ENCODE measurements around the gene IGF2.

The IGF2 gene

DNA sequence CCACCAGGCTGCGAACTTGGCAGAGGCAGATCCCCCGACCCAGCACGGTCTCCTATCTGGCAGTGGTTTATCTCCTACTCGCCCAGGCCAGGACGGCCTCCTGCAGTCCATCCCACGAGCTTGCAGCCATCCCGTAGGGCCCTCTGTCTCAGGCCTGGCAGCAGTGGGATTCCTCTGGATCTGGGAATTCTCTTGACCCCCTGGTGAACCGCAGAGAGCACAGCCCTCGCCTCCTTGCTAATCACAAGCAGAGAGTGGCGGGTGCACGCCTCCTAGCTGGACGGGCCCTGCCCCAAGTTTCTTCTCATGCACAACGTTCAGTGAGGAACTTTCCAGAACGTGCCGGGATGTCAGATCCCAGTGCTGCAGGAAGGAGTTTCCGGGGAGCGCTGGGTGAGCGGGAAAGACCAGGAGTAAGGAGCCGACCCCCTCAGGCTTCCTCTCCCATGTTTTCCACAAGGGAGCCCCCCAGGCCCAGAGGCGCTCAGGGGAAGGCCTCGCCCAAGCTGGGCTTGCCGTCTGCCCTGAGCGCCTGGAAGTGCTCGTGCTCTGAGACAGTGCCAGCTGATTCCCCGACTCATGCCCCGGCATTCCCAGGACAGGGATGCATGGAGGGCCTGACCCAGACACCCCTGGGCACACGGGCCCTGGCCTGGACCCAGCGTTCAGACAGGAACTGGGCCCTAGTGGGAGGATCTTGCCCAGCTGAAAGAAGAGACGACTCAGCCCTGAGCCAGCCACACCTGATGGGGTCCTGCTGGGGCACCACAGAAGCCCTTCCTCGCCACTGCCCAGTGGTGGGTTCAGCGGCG is 24.6 kb downstream of the IGF2 start:
- Histone ChIP-seq H3K36me3 (ENCODE audit: insufficient read depth, low read length) (no peaks in the 10 kb centered on the region), H3K4me3 (ENCODE audit: low read length) (no peak overlapping the region), H3K4me1 (ENCODE audit: insufficient read depth, low read length) (no peaks in the 10 kb centered on the region), H2AFZ (ENCODE audit: low read depth, low read length) (no peak overlapping the region), H3K9me3 (ENCODE audit: low read length) (peaks cover 12% of the 10 kb centered on the region), H3K27me3 (ENCODE audit: insufficient read depth, low read length) (no peaks in the 10 kb centered on the region)

DNA sequence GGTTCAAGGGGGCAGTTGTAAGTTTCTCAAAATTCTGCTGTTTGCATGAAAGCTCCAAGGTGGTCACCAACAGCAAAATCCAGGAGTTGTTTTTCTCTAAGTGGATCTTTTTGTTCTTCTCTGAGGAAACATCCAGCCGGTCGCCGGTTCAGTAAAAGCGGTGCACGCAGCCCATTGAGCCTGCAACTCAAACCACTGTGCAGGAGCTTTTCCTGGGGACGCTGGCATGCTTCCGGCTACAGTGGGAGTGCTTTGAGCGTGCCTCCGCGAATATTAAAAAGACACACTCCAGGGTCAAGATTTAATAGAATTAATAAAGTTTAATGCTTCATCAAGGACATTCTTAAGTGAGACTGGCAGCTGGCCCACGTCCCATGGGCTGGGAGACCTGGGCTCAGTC is 25.4 kb downstream of the IGF2 start:
- no peaks in the 10 kb centered on the region for H3K4me1 ChIP-seq (ENCODE audit: insufficient read depth, low read length)
- no peaks in the 10 kb centered on the region for H3K36me3 ChIP-seq (ENCODE audit: insufficient read depth, low read length)
- no peak overlapping the region for H2AFZ ChIP-seq (ENCODE audit: low read depth, low read length)
- H3K9me3 ChIP-seq (ENCODE audit: low read length), result peaks cover 12% of the 10 kb centered on the region
- no peak overlapping the region for H3K4me3 ChIP-seq (ENCODE audit: low read length)
- no peaks in the 10 kb centered on the region for H3K27me3 ChIP-seq (ENCODE audit: insufficient read depth, low read length)

DNA sequence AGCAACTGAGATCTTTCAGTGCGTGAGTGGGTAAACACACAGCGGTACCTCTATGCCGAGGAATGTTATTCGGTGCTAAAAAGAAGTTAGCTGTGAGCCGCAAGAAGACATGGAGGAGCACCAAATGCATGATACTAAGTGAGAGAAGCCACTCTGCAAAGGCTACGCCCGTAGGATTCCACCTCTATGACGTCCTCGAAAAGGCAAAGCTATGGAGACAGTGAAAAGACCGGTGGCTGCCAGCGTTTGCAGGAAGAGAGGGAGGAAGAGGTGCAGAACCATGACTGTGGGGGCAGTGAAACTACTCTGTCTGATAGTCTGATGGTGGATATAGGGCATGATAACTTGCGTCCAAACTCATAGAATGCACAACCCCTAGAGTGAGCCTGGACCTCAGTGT is 28.7 kb downstream of the IGF2 start:
- no peaks in the 10 kb centered on the region for H3K27me3 ChIP-seq (ENCODE audit: insufficient read depth, low read length)
- H3K9me3 ChIP-seq (ENCODE audit: low read length), result peaks cover 6% of the 10 kb centered on the region
- no peak overlapping the region for H2AFZ ChIP-seq (ENCODE audit: low read depth, low read length)
- no peaks in the 10 kb centered on the region for H3K4me1 ChIP-seq (ENCODE audit: insufficient read depth, low read length)
- no peak overlapping the region for H3K4me3 ChIP-seq (ENCODE audit: low read length)
- no peaks in the 10 kb centered on the region for H3K36me3 ChIP-seq (ENCODE audit: insufficient read depth, low read length)

DNA sequence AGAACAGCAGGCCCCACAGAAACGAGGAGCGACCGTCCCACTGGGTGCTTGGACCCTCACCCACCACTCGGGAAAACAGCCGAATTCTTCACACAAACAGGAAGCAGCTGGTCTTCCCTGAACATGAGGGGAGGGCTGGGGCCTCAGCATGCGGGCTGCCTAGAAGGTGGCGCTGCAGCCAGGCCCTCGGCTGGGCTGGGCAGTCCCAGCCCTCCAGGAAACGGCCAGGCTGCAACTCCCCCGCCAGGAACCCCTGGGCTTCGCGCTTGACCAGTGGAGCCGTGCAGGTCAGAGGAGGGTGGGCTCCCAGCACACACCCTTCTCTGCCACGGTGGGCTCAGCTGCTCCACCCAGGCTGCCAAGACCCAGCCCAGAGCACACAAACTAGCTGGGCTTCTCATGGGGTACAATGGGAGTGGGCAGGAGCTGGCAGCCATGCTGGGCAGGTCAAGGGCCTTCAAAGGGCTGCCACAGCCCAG is 29.6 kb downstream of the IGF2 start:
- Histone ChIP-seq H3K36me3 (ENCODE audit: insufficient read depth, low read length) (no peaks in the 10 kb centered on the region), H3K4me3 (ENCODE audit: low read length) (no peak overlapping the region), H2AFZ (ENCODE audit: low read depth, low read length) (no peak overlapping the region), H3K9me3 (ENCODE audit: low read length) (peaks cover 2% of the 10 kb centered on the region), H3K27me3 (ENCODE audit: insufficient read depth, low read length) (no peaks in the 10 kb centered on the region), H3K4me1 (ENCODE audit: insufficient read depth, low read length) (no peaks in the 10 kb centered on the region)

DNA sequence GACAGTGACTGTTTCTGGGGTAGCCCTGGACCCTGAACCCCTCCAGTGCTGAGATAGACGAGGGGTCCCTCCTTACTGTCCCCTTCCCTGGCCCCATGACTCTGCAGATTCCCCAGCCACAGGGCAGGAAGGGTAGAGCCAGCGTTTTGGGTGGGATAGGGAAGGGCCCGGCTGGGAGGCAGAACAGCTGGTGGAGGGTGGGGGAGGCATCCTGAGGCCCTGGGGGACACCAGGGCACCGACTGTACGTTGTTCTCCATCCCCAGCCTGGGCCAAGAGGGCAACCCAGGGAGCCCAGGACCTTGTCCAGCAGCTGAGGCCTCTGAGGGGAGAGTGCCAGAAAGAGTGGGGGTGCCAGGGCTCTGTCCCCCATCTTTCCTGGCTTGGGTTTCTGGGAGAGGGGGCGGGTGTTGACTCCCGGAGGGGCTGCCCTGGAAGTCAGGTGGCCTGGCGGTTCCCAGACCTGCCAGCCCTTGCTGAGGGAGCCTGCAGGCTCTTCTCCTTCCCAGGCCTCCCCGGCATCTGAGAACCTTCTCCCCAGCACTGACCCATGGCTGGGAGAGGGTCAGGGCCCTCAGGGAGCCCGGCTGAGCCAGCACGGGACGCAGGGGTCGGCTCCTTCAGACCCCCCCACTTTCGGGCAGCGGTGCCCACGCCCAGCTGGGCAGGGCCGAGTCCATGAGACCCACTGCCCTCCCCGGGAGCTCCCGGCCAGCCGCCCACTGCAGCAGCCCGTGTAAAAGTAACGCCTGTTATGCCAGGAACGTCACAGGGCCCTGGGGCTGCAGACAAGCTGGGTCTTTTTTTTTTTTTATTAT is 30.3 kb downstream of the IGF2 start:
- Histone ChIP-seq H3K27me3 (ENCODE audit: insufficient read depth, low read length) (no peaks in the 10 kb centered on the region), H3K36me3 (ENCODE audit: insufficient read depth, low read length) (no peaks in the 10 kb centered on the region), H3K4me1 (ENCODE audit: insufficient read depth, low read length) (no peaks in the 10 kb centered on the region), H3K4me3 (ENCODE audit: low read length) (no peak overlapping the region), H3K9me3 (ENCODE audit: low read length) (peaks cover 2% of the 10 kb centered on the region), H2AFZ (ENCODE audit: low read depth, low read length) (no peak overlapping the region)

DNA sequence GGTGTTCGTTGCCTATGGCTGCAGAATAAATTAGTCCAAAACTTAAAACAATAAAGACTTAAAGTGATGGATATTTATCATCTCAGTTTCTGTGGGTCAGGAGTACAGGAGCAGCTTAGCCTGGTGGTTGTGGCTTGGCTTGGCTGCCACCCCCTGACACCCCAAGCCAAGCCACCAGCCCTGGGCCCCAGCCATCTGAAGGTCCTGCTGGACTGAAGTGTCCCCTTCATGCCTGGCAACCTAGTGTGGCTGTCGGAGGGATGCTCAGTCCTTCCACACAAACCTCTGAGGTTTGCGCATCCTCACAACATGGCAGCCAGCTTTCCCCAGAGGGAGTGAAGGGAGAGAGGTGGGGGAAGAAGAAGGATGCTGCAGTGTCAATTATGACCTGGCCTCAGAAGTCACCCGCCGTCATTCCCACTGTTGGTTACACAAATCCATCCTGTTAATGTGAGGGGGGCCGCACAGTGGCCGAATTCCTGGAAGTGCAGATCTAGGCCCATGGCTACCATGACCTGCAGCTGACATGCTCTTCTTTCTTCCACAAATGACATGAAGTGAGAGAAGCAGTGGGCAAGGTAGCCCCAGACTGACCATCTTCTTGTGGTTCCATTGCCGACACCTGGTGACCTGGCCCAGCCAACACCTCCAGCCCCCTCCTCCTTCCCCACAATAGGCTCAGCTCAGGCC is 31.1 kb downstream of the IGF2 start:
- H3K4me3 ChIP-seq (ENCODE audit: low read length), result no peak overlapping the region
- H2AFZ ChIP-seq (ENCODE audit: low read depth, low read length), result no peak overlapping the region
- H3K27me3 ChIP-seq (ENCODE audit: insufficient read depth, low read length), result peaks cover 3% of the 10 kb centered on the region
- no peaks in the 10 kb centered on the region for H3K4me1 ChIP-seq (ENCODE audit: insufficient read depth, low read length)
- H3K9me3 ChIP-seq (ENCODE audit: low read length), result peaks cover 2% of the 10 kb centered on the region
- no peaks in the 10 kb centered on the region for H3K36me3 ChIP-seq (ENCODE audit: insufficient read depth, low read length)

DNA sequence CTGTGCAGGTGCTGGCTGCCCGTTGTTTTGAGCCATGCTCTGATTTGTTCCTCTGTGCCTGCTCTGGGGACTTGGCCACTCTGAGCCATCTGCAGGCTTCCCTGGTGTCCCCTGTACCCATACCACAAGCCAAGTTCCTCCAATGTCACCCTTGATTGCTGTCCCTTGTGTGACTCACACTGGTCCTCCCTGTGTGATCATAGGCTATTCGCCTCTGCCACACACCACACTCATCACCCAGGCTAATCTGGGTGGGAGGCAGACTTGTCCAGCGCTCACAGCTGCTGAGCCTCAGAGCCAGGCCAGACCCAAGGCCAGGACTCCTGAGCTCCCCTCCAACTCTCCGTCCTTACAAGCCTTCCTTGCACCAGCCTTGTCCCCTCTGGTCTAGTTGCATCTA is 31.7 kb downstream of the IGF2 start:
- Histone ChIP-seq H3K9me3 (ENCODE audit: low read length) (peaks cover 2% of the 10 kb centered on the region), H3K27me3 (ENCODE audit: insufficient read depth, low read length) (peaks cover 3% of the 10 kb centered on the region), H3K4me3 (ENCODE audit: low read length) (no peak overlapping the region), H3K4me1 (ENCODE audit: insufficient read depth, low read length) (no peaks in the 10 kb centered on the region), H2AFZ (ENCODE audit: low read depth, low read length) (no peak overlapping the region), H3K36me3 (ENCODE audit: insufficient read depth, low read length) (no peaks in the 10 kb centered on the region)

DNA sequence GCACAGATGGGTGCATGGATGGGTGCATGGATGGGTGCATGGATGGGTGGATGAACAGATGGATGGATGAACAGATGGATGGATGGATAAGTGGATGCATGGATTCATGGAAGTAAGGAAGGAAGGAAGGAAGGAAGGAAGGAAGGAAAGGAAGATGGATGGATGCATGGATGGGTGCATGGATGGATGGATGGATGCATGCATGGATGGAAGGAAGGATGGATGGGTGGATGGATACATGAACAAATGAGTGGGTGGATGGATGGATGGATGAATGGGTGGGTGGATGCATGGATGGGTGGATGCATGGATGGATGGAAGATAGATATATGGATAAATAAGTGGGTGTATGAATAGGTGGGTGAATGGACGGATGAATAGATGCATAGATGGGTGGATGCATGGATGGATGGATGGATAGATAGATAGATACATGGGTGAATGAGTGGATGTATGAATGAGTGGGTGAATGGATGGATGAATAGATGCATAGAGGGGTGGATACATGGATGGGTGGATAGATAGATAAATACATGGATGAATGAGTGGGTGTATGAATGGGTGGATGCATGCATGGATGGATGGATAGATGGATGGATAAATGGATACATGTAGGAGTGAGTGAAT is 32.5 kb downstream of the IGF2 start:
- no peak overlapping the region for H3K4me3 ChIP-seq (ENCODE audit: low read length)
- peaks cover 2% of the 10 kb centered on the region for H3K9me3 ChIP-seq (ENCODE audit: low read length)
- peaks cover 3% of the 10 kb centered on the region for H3K27me3 ChIP-seq (ENCODE audit: insufficient read depth, low read length)
- no peak overlapping the region for H2AFZ ChIP-seq (ENCODE audit: low read depth, low read length)
- no peaks in the 10 kb centered on the region for H3K4me1 ChIP-seq (ENCODE audit: insufficient read depth, low read length)
- no peaks in the 10 kb centered on the region for H3K36me3 ChIP-seq (ENCODE audit: insufficient read depth, low read length)

DNA sequence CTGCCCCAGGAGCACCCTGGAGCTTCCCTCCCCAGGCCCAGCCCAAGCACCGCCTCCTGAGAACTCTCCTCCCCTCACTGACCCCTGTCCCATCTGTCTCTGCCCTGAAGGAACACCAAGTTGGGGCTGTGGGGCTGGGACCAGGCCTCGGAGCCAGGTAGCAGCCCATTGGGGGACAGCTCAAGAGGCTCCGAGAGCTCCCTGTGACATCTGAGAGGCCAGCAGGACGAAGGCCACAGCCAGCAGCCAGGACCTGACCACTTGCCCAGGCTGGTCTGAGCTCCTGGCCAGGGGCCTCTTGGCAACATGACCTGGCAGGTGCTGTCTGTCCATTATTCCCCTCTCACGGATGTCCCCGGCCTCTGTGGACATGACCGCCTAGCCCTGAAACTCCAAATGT is 33.7 kb downstream of the IGF2 start:
- Histone ChIP-seq H3K9me3 (ENCODE audit: low read length) (no peaks in the 10 kb centered on the region), H2AFZ (ENCODE audit: low read depth, low read length) (no peak overlapping the region), H3K27me3 (ENCODE audit: insufficient read depth, low read length) (peaks cover 3% of the 10 kb centered on the region), H3K4me1 (ENCODE audit: insufficient read depth, low read length) (no peaks in the 10 kb centered on the region), H3K36me3 (ENCODE audit: insufficient read depth, low read length) (no peaks in the 10 kb centered on the region), H3K4me3 (ENCODE audit: low read length) (no peak overlapping the region)

DNA sequence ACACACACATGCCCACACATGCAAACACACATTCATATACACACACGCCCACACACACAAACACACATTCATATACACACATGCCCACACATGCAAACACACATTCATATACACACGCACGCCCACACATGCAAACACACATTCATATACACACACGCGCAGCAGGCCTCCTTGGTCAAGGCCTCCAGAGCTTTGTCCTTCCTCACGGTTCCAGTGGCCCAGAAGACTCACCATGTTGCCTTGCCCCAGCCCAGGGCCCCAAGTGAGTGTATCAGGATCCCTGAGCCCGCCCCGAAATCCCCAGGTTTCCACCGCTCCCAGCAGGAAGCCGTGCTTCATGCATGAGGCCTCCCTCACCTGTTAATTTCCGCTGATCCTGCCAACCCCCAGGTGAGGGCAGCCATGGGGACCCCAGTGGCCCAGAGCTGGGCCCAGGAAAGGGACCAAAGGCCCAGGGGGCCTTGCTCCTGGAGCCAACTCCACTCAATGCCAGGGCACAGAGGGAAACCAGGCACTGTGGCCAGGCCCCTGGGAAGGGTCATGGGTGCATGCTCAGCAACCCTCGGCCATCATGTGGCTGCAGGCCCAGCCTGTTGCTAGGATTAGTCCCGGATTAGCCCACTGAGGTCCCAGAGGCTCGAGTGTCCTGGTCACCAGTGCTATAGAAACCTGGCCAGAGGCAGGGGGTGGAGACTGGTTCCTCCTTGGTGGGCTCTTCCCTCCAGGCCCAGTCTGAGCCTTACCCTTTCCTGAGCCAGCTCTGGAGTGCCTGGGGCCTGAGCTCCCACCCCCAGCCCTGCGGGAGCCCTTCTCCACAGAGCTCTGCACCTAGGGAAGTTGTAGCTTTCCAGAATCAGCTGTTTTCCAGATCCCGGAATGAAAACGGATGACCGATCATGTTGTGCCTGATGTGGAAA is 34.4 kb downstream of the IGF2 start:
- Histone ChIP-seq H3K27me3 (ENCODE audit: insufficient read depth, low read length) (peaks cover 3% of the 10 kb centered on the region), H2AFZ (ENCODE audit: low read depth, low read length) (no peak overlapping the region), H3K9me3 (ENCODE audit: low read length) (no peaks in the 10 kb centered on the region), H3K36me3 (ENCODE audit: insufficient read depth, low read length) (no peaks in the 10 kb centered on the region), H3K4me1 (ENCODE audit: insufficient read depth, low read length) (no peaks in the 10 kb centered on the region), H3K4me3 (ENCODE audit: low read length) (no peak overlapping the region)

DNA sequence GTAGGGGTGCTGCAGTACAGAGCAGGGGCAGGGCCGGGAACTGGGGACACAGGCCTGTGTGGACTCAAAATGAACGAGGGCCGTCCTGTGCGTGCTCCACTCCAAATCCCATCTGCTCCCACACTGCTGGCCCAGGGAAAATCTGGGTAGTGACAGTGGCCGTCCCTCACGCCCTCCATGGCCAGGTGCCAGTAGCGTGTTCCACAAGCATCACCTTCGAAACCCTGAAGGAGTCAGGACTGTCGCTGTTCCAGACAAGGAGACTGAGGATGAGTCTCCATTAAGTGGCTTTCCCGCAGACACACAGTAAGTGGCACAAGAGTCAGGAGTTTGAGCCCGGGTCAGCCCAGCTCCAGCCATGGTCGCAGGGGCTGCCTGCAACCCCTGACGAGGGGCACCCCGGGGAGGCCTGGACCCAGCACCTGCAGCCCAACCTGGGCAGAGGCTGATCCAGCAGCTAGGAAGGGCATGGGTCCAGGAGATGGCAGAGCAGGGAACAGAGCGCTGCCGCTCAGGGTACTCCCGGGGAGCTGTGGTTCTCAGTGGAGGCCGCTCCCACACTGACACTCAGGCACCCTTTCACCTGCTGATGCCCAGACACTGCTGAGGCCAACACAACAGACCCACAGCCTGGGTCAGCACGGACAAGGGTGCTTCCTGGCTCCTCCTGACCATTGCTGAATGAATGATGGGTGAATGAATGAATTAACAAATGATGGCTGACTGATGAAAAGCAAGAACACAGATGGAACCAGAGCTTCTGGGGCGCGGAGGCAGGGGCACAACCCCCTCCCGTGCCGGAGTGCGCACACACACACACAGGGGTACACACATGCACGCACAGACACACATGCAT is 35.3 kb downstream of the IGF2 start:
- Histone ChIP-seq H2AFZ (ENCODE audit: low read depth, low read length) (no peak overlapping the region), H3K4me1 (ENCODE audit: insufficient read depth, low read length) (no peaks in the 10 kb centered on the region), H3K36me3 (ENCODE audit: insufficient read depth, low read length) (no peaks in the 10 kb centered on the region), H3K27me3 (ENCODE audit: insufficient read depth, low read length) (peaks cover 3% of the 10 kb centered on the region), H3K4me3 (ENCODE audit: low read length) (no peak overlapping the region), H3K9me3 (ENCODE audit: low read length) (no peaks in the 10 kb centered on the region)

Data from neuron (in vitro differentiated cells).